HUES64 (cell line): ENCODE data around the gene HOXB13.

Experiments used
- H3K27ac ChIP-seq: 2 replicates; pipeline ENCODE4 v1.7.0; 2013; ENCODE audit warnings: low read depth, low read length, inconsistent platforms
- H3K27me3 ChIP-seq: 2 replicates; pipeline ENCODE4 v1.6.1; 2013; ENCODE audit warnings: mild to moderate bottlenecking, low read length; ENCODE audit not compliant: insufficient read depth
- H3K36me3 ChIP-seq: 2 replicates; pipeline ENCODE4 v1.6.1; 2013; ENCODE audit warnings: mild to moderate bottlenecking, low read length; ENCODE audit not compliant: insufficient read depth
- H3K4me1 ChIP-seq: 2 replicates; pipeline ENCODE4 v1.6.1; 2013; ENCODE audit warnings: mild to moderate bottlenecking, low read length, moderate library complexity; ENCODE audit not compliant: insufficient read depth
- H3K4me3 ChIP-seq: 2 replicates; pipeline ENCODE4 v1.5.1; 2013; ENCODE audit warnings: mild to moderate bottlenecking, low read length, moderate library complexity
- H3K9ac ChIP-seq: 2 replicates; pipeline ENCODE4 v1.6.1; 2013; ENCODE audit warnings: mild to moderate bottlenecking, low read depth, low read length
- H3K9me3 ChIP-seq: 2 replicates; pipeline ENCODE4 v1.6.1; 2013; ENCODE audit warnings: low read depth, low read length; ENCODE audit not compliant: insufficient read depth
- WGBS: fragments of 150-250, 120-280 bp; methylation state at CpG from one replicate; pipeline ENCODE4 v1.1.7; 2013; ENCODE audit warnings: missing lambda C conversion rate; 5-methylcytosine and 5-hydroxymethylcytosine counted together

HOXB13 gene

GRCh38 chr17:48681609-48682008, 46.9 kb downstream of the HOXB13 start:
- no peak overlapping the region for H3K4me3 ChIP-seq
- H3K27ac ChIP-seq = no peak overlapping the region
- no peaks in the 10 kb centered on the region for H3K9me3 ChIP-seq
- H3K9ac ChIP-seq = no peak overlapping the region
- H3K4me1 ChIP-seq = no peaks in the 10 kb centered on the region
- WGBS = 100% methylated on average over 1 of the region's 1 CpG
- no peaks in the 10 kb centered on the region for H3K36me3 ChIP-seq
- peaks cover 53% of the 10 kb centered on the region for H3K27me3 ChIP-seq

GRCh38 chr17:48679385-48680096, 49.0 kb downstream of the HOXB13 start:
- Histone ChIP-seq H3K36me3 (no peaks in the 10 kb centered on the region), H3K9me3 (no peaks in the 10 kb centered on the region), H3K27ac (no peak overlapping the region), H3K4me1 (no peaks in the 10 kb centered on the region), H3K27me3 (peaks cover 72% of the 10 kb centered on the region), H3K4me3 (no peak overlapping the region), H3K9ac (no peak overlapping the region)
- 90% methylated on average over 5 of the region's 5 CpGs for WGBS

GRCh38 chr17:48678141-48678971, 50.2 kb downstream of the HOXB13 start:
- H3K4me1 ChIP-seq = no peaks in the 10 kb centered on the region
- no peaks in the 10 kb centered on the region for H3K9me3 ChIP-seq
- H3K9ac ChIP-seq = no peak overlapping the region
- 10% methylated on average over 41 of the region's 41 CpGs for WGBS
- H3K27me3 ChIP-seq = peaks cover 78% of the 10 kb centered on the region
- H3K4me3 ChIP-seq = peak overlapping the region; percentile 48
- H3K27ac ChIP-seq = no peak overlapping the region
- H3K36me3 ChIP-seq = no peaks in the 10 kb centered on the region

GRCh38 chr17:48676963-48677558, 51.5 kb downstream of the HOXB13 start:
- 87% methylated on average over 6 of the region's 6 CpGs for WGBS
- Histone ChIP-seq H3K9me3 (no peaks in the 10 kb centered on the region), H3K4me3 (no peak overlapping the region), H3K27me3 (peaks cover 80% of the 10 kb centered on the region), H3K36me3 (no peaks in the 10 kb centered on the region), H3K4me1 (peaks cover 2% of the 10 kb centered on the region; the same call in 1 of the 2 replicates), H3K9ac (no peak overlapping the region), H3K27ac (no peak overlapping the region)
